ENCODE data around the gene PRSS22.

The PRSS22 gene

DNA sequence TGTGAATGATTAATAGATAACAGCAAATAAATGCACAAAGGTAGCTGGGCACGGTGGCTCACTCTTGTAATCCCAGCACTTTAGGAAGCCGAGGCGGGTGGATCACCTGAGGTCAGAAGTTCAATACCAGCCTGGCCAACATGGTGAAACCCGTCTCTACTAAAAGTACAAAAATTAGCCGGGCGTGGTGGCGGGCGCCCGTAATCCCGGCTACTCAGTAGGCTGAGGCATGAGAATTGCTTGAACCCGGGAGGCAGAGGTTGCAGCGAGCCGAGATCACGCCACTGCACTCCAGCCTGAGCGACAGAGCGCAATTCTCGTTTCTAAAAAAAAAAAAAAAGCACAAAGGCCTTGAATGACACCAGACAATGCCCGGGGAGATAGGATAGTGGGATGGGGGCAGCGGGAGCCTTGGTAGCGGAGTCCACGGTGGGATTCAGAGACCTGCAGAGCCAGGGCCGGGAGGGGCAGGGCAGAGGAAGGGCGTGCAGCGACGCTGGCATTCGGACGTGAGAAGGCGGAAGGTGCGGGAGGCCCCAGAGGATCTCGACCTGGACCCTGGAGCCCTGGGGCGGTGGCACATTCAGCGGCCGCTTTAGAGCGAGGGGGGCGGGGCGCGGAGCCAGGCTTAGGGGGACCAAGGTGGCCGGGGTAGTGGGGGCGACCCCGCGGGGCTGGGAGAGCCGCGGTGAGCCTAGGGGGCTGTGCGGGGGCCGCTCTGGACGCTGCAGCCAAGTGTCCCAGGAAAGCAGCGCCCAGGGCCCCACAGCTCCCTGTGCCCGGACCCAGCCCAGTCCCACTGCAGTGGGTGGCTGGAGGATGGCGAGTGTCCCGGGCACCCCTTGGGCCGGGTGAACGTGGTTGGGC lies 24.0 kb upstream of the PRSS22 start:
- DNase-seq (ENCODE audit: low spot score) = no peak

GRCh38 chr16:2879854-2880508 lies 22.0 kb upstream of the PRSS22 start:
- no peak for DNase-seq (ENCODE audit: low spot score)

DNA sequence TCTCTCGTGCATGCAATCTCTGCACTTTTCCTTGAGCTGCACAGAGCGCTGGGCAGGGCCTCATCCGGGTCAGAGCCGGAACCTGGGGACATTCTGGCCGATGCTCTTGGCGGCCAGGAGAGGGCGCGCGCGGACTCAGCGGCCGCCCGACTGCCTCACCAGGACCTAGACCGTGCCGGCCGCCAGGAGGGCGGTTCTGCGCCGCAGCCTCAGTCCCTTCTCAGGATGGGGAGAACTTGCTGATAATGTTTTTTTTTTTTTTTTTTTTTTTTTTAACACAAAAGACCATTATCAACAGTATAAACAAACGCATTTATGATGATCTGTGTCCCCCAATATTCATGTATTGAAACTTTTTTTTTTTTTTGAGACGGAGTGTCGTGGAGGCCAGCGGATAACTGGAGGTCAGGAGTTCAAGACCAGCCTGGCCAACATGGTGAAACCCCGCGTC lies 17.0 kb upstream of the PRSS22 start:
- peak; percentile 68 for DNase-seq (ENCODE audit: low spot score)

DNA sequence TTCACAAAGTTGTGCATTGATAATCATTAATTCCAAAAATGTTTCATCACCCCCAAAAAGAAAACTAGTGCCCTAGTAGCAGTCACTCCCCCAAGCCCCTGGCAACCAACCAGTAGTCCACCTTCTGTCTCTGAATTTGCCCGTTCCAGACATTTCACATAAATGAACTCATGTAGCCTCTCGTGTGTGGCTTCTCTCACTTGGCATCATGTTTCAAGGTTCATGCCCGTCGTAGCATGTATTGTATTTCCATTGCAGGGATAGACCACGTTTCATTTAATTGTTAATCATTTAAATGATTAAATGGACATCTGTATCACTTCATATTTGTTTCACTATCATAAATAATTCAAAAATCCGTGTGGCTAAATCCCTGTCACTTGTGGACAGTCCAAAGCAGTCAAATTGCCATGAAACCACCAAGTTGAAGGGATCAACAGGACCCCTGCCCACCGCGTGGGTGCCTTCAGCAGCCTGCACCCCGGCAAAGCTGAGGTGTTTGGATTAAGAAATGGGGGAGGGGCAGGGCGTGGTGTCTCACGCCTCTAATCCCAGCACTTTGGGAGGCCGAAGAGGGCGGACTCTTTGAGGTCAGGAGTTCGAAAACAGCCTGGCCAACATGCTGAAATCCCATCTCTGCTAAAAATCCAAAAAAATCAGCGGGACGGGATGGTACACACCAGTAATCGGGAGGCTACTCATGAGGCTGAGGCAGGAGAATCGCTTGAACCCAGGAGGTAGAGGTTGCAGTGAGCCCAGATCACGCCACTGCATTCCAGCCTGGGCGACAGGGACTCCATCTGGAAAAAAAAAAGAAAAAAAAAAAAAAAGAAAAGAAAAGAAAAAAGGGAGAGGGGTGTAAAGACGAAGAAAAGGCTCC lies 16.3 kb upstream of the PRSS22 start:
- no peak for DNase-seq (ENCODE audit: low spot score)

- no peak for DNase-seq (ENCODE audit: low spot score)
These were observed 14.0 kb upstream of the PRSS22 start for GRCh38 chr16:2871926-2872325.

- peak; percentile 94 for DNase-seq (ENCODE audit: low spot score)
These were observed 10.2 kb upstream of the PRSS22 start for GRCh38 chr16:2867987-2868789.

- DNase-seq (ENCODE audit: low spot score) = no peak
These were observed 9.7 kb upstream of the PRSS22 start for GRCh38 chr16:2867661-2867986.

GRCh38 chr16:2866431-2866830 lies 8.5 kb upstream of the PRSS22 start:
- no peak for DNase-seq (ENCODE audit: low spot score)

GRCh38 chr16:2865651-2866050 lies 7.7 kb upstream of the PRSS22 start:
- DNase-seq (ENCODE audit: low spot score) = no peak

DNA sequence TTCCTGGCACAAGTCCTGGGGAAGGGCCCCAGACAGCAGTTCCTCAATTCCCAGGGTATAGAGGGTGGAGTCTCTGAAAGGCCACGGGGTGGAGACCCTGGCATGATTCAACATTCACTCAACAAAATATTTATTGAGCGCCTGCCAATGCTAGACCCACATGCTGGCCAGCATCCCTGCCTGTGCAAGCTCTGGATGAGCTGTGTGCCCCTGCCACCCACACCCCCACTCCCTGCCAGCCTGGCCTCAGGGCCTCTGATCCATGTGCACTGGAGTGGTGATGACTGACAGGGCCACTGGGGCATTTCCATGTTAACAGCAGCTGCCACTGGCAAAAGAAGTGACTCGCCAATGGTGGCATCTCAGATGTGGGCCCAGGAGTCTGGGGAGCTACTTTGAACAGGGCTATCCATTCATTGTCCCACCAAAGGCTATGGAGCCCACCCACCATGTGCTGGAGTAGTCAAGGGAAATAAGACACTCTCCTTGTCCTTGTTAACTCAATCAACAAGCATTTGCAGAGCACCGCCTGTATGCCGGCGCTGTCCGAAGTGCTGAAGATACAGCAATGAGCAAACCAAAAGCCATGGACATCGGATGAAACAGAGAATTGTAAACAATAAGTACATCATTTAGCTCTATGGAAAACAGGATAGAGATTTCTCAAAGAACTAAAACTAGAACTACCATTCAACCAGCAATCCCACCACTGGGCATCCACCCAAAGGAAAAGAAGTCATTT lies 3.0 kb upstream of the PRSS22 start:
- DNase-seq (ENCODE audit: low spot score) = no peak

GRCh38 chr16:2859686-2860265 lies 1.8 kb upstream of the PRSS22 start:
- DNase-seq (ENCODE audit: low spot score) = no peak

- no peak for DNase-seq (ENCODE audit: low spot score)
These were observed 465 bp upstream of the PRSS22 start for GRCh38 chr16:2858245-2859025.

DNA sequence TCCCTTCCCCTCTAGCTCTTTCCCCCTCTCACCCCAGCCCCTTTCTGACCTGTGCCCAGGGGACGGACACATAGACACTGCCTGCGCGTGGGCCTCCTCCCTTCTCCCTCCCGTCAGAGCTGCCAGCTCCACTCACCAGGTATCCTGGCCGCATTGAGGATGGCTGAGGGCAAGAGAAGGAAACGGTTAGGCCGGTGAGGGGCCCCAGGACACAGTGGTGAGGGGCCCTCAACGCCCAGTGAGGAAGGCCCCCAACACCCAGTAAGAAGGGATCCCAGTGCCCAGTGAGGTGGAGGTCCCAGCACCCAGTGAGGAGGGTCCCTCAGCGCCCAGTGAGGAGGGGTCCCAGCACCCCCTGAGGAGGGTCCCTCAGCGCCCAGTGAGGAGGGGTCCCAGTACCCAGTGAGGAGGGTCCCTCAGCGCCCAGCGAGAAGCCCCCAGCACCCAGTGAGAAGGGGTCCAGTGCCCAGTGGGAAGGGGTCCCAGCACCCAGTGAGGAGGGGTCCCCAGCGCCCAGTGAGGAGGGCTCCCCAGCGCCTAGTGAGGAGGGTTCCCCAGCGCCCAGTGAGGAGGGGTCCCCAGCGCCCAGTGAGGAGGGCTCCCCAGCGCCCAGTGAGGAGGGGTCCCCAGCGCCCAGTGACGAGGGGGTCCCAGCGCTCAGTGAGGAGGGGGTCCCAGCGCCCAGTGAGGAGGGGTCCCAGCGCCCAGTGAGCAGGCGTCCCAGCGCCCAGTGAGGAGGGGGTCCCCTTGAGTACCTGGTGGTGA lies 1.1 kb downstream of the PRSS22 start:
- DNase-seq (ENCODE audit: low spot score) = no peak

DNA sequence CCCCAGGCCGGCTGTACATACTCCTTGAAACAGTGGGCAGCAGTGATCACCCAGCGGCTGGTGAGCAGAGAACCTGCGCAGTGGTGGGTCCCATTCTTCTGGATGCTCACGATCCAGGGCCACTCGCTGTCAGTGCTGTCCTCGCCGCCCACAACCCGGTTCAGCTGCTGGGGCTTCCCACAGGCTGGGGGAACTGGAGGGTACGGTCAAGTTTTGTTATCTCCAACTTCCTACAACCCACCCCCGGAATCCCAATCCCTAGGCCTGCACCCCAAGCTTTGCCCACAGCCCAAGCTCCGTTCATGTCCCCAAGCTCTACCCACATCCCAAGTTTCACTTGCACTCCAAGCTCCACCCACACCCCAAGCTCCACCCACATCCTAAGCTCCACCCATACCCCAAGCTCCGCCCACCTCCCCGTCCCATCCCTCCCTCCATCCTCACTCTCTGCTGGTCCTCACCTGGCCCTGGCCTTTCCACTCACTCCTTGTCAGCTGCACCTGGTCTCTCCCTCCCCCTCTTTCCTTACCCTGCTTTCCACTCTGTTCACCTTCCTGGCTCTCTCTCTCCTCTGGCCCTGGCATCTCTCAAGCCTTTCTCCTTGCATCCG lies 1.8 kb downstream of the PRSS22 start:
- no peak for DNase-seq (ENCODE audit: low spot score)

GRCh38 chr16:2855536-2855935 lies 2.4 kb downstream of the PRSS22 start:
- DNase-seq (ENCODE audit: low spot score) = no peak

- DNase-seq (ENCODE audit: low spot score) = no peak
These were observed 3.2 kb downstream of the PRSS22 start for GRCh38 chr16:2854700-2855309.

DNA sequence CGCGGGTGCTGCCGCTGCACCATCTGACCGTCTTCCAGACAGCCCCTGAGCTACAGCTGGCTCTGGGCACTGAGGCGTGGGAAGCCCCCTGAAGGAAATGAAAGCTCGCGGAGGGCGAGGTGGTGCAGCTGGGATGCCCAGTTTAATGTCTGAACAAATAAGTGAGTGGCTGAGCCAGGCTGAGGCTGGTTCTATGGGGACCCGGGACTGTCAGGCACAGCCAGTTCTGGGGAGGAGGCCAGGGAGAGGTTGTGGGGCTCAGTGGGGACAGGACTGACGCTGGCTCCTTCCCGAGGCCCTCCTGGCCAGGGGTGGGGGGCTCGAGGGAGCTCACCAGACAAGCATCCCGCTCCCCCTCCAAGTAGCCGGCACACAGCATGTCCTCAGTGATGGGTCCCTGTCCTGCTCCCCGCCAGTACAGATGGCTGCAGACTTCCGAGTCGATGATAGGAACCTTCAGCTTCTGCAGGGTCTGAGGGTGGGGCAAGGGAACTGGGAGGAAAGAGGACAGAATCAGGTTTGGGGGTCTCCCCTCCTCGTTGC lies 4.4 kb downstream of the PRSS22 start:
- DNase-seq (ENCODE audit: low spot score) = no peak
